NCI-H128 (cell line): ENCODE data around the gene ARHGAP4.

Source experiments
- DNase-seq: peaks from one replicate; lab custom pipeline; 2025; ENCODE audit not compliant: unreplicated experiment; lab: John Stamatoyannopoulos, UW

ARHGAP4 gene

GRCh38 chrX:153908219-153908860 lies 17.7 kb downstream of the ARHGAP4 start:
- no peak for DNase-seq

- DNase-seq, result no peak
Observed at GRCh38 chrX:153907456-153907855, 18.6 kb downstream of the ARHGAP4 start.

- no peak for DNase-seq
Observed at GRCh38 chrX:153906126-153906917, 19.7 kb downstream of the ARHGAP4 start.

- no peak for DNase-seq
Observed at GRCh38 chrX:153905481-153906095, 20.5 kb downstream of the ARHGAP4 start.

GRCh38 chrX:153903991-153904957 lies 21.8 kb downstream of the ARHGAP4 start, which contains the start of gene AVPR2:
Gene AVPR2 (plus strand): TSS chrX:153904673. CDS start chrX:153905146, 473 bp downstream.
- DNase-seq, result no peak

GRCh38 chrX:153903238-153903980 lies 22.7 kb downstream of the ARHGAP4 start:
- DNase-seq, result no peak

GRCh38 chrX:153902385-153902784 lies 23.7 kb downstream of the ARHGAP4 start:
- DNase-seq, result no peak

- DNase-seq, result no peak
Observed at GRCh38 chrX:153901753-153902140, 24.3 kb downstream of the ARHGAP4 start.

- no peak for DNase-seq
Observed at GRCh38 chrX:153900831-153901752, 25.0 kb downstream of the ARHGAP4 start.

- DNase-seq, result no peak
Observed at GRCh38 chrX:153897899-153898298, 28.2 kb downstream of the ARHGAP4 start.

GRCh38 chrX:153889123-153889522 lies 36.9 kb downstream of the ARHGAP4 start:
- no peak for DNase-seq

- no peak for DNase-seq
Observed at GRCh38 chrX:153888344-153888743, 37.7 kb downstream of the ARHGAP4 start.

- DNase-seq, result no peak
Observed at GRCh38 chrX:153887385-153887784, 38.7 kb downstream of the ARHGAP4 start.

- no peak for DNase-seq
Observed at GRCh38 chrX:153886915-153887314, 39.1 kb downstream of the ARHGAP4 start.

- no peak for DNase-seq
Observed at GRCh38 chrX:153885968-153886903, 39.8 kb downstream of the ARHGAP4 start, which contains the start of gene L1CAM. Gene L1CAM (minus strand): TSS chrX:153886173. CDS start chrX:153875836, 10,337 bp downstream.

GRCh38 chrX:153885208-153885787 lies 40.8 kb downstream of the ARHGAP4 start:
- no peak for DNase-seq

GRCh38 chrX:153884590-153884989 lies 41.5 kb downstream of the ARHGAP4 start:
- DNase-seq, result no peak
